GM20000 (cell line): ENCODE data around the gene HLA-DQB1.
"Not testable (repeated sequence)": the region's sequence is repeated elsewhere in the genome, so short reads cannot be mapped to it uniquely, and the experiment has no call there.

Experiments
- DNase-seq: peaks from one replicate; pipeline ENCODE4 v3.0.0; 2012; ENCODE audit warnings: low spot score
- TF ChIP-seq, protein P1 (sequence below): IDR thresholded peaks from 2 replicates; pipeline ENCODE4 v1.5.1; 2012; ENCODE audit warnings: mild to moderate bottlenecking, control low read depth; ENCODE audit errors: extremely low read depth, missing control alignments

HLA-DQB1 gene

DNA sequence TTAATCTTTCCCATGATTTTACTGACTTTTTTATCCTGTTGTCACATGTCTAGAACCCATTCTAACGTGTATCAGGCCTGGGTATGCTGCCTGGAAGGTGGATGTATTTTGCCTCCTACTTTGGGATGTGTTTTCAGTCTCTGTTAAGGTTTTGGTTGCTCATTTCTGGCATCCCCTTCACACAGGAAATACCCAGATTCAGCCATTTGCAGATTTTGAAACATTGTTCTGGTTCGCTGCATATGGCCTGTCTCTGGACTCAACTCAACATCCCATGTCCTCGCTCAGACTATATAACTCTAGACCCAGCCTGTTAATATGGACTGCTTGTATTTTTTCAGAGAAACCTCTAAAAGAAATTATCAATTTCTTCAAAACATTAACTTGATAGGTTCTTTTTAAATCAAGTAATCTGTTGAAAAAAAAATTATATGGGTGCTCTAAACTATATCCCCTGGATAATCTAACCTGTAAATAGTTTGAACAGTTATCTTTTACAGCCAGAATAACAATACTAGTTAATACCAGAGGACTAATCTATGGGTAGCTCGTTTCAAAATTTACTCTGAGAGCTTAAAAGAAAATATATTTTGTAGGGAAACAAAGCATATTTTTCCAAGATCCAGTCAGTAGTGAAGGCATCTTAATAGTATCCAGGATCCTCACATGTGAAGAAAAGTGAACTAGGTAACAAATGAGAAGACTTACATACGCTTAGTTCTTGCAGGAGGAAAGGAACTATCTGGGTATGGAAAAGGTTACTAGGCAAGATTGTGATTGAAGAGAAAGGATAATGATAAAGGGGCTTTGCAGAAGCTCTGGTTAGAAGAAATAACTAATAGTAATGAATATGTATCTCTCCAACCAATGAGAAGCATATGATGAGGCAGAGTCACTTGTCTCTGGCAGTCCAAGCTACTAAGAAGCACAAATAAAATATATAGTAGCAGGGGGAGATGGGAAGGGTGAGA, 23.4 kb upstream of the HLA-DQB1 start:
- TF ChIP-seq, protein P1, sequence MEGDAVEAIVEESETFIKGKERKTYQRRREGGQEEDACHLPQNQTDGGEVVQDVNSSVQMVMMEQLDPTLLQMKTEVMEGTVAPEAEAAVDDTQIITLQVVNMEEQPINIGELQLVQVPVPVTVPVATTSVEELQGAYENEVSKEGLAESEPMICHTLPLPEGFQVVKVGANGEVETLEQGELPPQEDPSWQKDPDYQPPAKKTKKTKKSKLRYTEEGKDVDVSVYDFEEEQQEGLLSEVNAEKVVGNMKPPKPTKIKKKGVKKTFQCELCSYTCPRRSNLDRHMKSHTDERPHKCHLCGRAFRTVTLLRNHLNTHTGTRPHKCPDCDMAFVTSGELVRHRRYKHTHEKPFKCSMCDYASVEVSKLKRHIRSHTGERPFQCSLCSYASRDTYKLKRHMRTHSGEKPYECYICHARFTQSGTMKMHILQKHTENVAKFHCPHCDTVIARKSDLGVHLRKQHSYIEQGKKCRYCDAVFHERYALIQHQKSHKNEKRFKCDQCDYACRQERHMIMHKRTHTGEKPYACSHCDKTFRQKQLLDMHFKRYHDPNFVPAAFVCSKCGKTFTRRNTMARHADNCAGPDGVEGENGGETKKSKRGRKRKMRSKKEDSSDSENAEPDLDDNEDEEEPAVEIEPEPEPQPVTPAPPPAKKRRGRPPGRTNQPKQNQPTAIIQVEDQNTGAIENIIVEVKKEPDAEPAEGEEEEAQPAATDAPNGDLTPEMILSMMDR = no peak
- DNase-seq = peak; percentile 45

DNA sequence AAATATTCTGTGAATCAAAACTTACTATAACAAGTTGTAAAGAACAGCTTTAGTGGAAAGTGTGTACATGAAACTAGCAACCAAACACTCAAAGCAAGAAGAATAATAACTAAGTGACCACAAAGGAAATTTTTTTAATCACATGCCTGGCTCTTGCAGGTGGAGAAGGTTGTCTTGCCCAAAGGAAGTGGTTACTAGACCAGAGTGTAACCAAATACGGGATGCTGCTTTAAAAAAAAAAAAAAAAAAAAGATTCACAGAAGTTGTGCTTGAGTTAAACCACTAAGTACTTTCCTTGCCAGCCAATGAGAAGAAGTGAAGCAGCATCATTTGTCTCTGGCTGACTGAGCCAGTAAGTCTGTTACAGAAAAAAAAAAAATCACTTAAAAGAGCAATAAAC, 19.1 kb upstream of the HLA-DQB1 start:
- peak; percentile 64 for DNase-seq
- TF ChIP-seq, protein P1 = no peak

DNA sequence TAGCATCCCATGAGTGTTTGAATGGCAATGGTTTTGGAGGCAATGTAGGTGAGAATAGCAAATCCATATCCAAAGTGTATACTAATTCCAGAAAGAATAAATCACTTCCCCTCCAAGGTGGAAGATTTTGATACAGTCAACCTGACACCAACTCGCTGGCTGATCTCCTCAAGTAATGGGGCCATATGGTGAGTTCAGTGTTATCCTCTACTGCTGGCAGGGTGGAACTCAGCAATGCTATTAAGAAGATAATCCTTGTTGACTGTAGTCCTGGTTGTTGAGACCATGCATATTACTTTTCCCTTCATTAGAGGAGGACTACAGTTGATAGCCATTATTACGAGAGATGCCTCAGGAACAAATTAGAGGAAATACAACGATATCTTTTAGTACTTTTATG, 17.8 kb upstream of the HLA-DQB1 start:
- no peak for DNase-seq
- TF ChIP-seq, protein P1 = no peak

DNA sequence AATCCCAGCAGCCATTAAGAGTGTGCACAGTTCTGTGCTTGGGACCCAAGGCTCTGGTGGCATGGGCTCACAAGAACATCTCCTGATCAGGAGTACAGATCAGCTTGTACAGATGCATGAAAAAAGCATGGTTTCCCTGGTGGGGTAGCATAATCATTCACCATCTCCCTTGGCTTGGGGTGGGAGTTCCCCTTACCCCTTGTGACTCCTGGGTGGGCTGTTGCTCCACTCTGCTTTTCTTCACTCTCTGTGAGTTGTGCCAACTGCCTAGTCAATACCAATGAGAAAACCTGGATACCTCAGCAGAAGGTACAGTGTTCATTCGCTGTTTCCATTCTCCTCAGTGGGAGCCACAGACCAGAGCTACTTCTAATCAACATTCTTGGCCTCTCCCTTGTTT, 13.6 kb upstream of the HLA-DQB1 start:
- TF ChIP-seq, protein P1 = no peak
- no peak for DNase-seq

DNA sequence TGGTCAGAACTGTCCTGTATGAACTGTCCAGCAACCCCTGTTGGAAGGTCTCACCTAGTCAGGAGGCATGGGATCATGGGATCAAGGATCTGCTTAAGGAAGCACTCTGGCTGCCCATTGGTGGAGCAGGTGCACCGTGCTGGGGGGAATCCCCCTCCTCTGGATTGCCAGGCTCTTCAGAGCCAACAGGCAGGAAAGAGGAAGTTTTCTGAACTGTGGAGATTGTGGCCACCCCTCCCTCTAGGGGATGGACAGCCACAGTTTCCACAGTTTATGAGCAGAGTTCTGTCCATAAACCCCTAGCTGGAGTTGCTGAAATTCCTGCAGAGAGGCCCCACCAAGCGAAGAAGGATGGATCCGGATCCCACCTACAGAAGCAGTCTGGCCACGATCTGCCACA, 13.0 kb upstream of the HLA-DQB1 start:
- TF ChIP-seq, protein P1 = no peak
- no peak for DNase-seq

DNA sequence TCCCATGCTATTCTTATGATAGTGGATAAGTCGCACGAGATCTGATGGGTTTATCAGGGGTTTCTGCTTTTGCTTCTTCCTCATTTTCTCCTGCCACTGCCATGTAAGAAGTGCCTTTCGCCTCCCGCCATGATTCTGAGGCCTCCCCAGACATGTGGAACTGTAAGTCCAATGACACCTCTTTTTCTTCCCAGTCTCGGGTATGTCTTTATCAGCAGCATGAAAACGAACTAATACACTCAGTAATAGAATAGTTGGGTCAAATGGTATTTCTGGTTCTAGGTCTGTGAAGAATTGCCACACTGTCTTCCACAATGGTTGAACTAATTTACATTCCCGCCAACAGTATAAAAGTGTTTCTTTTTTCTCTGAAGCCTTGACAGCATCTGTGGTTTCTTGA, 7.7 kb upstream of the HLA-DQB1 start:
- not testable (repeated sequence) for DNase-seq

DNA sequence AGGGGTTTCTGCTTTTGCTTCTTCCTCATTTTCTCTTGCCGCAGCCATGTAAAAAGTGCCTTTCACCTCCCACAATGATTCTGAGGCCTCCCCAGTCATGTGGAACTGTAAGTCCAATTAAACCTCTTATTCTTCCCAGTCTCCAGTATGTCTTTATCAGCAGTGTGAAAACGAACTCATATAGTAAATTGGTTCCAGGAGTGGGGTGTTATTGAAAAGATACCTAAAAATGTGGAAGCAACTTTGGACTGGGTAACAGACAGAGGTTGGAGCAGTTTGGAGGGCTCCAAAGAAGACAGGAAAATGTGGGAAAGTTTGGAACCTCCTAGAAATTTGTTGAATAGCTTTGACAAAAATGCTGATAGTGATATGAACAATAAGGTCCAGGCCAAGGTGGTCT, 5.5 kb upstream of the HLA-DQB1 start:
- not testable (repeated sequence) for DNase-seq

DNA sequence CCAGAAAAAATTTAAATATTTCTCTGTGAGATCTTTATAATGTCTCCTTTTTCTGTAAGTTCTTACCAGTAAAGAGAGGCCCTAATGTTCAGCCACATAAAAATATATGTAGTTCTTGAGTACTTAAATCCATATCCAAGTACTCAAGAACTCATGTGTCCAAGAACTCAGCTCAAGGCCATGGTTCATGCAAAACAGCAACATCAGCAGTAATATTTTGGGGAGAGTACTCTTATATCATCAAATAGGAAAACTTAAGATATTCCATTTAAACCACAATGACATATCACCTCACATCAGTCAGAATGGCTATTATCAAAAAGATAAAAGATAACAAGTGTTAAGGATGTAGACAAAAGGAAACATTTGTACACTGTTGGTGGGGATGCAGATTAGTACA, 3.4 kb upstream of the HLA-DQB1 start:
- DNase-seq = no peak
- TF ChIP-seq, protein P1 = no peak
